Measurements from ENCODE around the gene GLMN. TPM values are rescaled to one million over a fixed set of nuclear protein-coding genes. Genes with fewer than 3 reads are reported as not detected.

GLMN gene
- total RNA-seq, 1 experiment from 2014 or later = 23.6 TPM

DNA sequence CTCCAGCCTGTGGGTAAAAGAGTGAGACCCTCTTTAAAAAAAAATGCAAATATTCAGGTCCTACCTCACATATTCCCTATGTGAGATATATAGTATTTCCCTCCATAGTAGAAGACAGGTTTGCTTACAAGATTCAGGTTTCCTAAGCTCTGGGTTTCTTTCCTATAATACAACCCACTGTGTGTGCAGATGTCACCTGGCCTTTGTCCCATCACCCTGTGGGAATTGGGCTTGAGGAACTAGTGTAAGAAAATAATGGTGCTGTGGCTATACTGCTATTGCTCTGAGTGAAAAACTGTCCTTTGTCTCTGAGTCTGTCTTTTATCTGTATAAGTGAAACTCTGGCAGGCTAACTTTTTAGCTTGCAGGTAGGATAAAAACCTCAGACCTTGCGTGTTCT lies 68.1 kb downstream of the GLMN start:
- H3K36me3 Mint-ChIP-seq (ENCODE audit: insufficient read depth in 1 of 3, low read depth in 3 of 3) = no peaks in the 10 kb centered on the region
- Histone ChIP-seq H3K4me2 (ENCODE audit: insufficient read depth, insufficient read length, low read length) (no peak overlapping the region), H4K20me1 (ENCODE audit: control insufficient read depth, insufficient read depth, insufficient read length) (no peaks in the 10 kb centered on the region), H3K56ac (ENCODE audit: insufficient read length, low read depth, low read length) (no peak overlapping the region), H3K18ac (ENCODE audit: insufficient read length, low read depth, low read length) (no peak overlapping the region), H3K9me3 (ENCODE audit: control insufficient read depth, low read depth, low read length) (no peaks in the 10 kb centered on the region), H4K5ac (ENCODE audit: insufficient read length, low read depth, low read length) (no peak overlapping the region), H2BK120ac (ENCODE audit: low read depth, low read length, poor library complexity, severe bottlenecking) (no peak overlapping the region), H2BK15ac (ENCODE audit: low read depth, low read length) (no peak overlapping the region), H4K91ac (ENCODE audit: insufficient read length, low read depth, low read length) (no peak overlapping the region), H4K8ac (replicated peaks; ENCODE audit: insufficient read length, low read depth, low read length) (no peak overlapping the region), H2BK20ac (ENCODE audit: low read depth, low read length, poor library complexity, severe bottlenecking) (no peak overlapping the region), H2AK5ac (ENCODE audit: insufficient read length, low read length) (no peak overlapping the region), H3K79me2 (ENCODE audit: insufficient read depth, low read length) (no peaks in the 10 kb centered on the region), H2AFZ (ENCODE audit: low read length) (no peak overlapping the region), H3K23me2 (ENCODE audit: insufficient read length, low read depth, low read length, poor library complexity, severe bottlenecking) (no peaks in the 10 kb centered on the region), H3K23ac (ENCODE audit: insufficient read length, low read depth, low read length) (no peak overlapping the region), H3K79me1 (ENCODE audit: insufficient read depth, low read depth, low read length, poor library complexity, severe bottlenecking) (no peaks in the 10 kb centered on the region), H3K27me3 (ENCODE audit: insufficient read depth, low read length) (no peaks in the 10 kb centered on the region), H2BK5ac (ENCODE audit: insufficient read length, low read length) (no peak overlapping the region), H3K9ac (ENCODE audit: extremely low read depth, insufficient read length, low read length) (no peak overlapping the region), H2BK12ac (ENCODE audit: insufficient read length, low read depth, low read length) (no peak overlapping the region), H3K4ac (ENCODE audit: low read depth, low read length) (no peak overlapping the region), H3K27ac (ENCODE audit: insufficient read length, low read depth, low read length) (no peak overlapping the region), H3T11ph (ENCODE audit: low read length) (no peak overlapping the region), H3K14ac (ENCODE audit: insufficient read depth, low read length) (no peak overlapping the region), H3K4me1 (ENCODE audit: insufficient read depth, low read length) (no peaks in the 10 kb centered on the region; the same call in 1 of the 2 replicates)
- H3K27ac Mint-ChIP-seq = no peak overlapping the region
- TF ChIP-seq, protein P1, sequence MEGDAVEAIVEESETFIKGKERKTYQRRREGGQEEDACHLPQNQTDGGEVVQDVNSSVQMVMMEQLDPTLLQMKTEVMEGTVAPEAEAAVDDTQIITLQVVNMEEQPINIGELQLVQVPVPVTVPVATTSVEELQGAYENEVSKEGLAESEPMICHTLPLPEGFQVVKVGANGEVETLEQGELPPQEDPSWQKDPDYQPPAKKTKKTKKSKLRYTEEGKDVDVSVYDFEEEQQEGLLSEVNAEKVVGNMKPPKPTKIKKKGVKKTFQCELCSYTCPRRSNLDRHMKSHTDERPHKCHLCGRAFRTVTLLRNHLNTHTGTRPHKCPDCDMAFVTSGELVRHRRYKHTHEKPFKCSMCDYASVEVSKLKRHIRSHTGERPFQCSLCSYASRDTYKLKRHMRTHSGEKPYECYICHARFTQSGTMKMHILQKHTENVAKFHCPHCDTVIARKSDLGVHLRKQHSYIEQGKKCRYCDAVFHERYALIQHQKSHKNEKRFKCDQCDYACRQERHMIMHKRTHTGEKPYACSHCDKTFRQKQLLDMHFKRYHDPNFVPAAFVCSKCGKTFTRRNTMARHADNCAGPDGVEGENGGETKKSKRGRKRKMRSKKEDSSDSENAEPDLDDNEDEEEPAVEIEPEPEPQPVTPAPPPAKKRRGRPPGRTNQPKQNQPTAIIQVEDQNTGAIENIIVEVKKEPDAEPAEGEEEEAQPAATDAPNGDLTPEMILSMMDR (conservative IDR thresholded peaks at IDR 0.05) = no peak
- no peaks in the 10 kb centered on the region for H3K4me1 Mint-ChIP-seq
- WGBS (ENCODE audit: extremely low coverage, insufficient read length, low lambda C conversion rate) = no CpG with 5 or more reads among the region's 1 CpG
- no peak for DNase-seq
- no peak overlapping the region for H3K4me3 Mint-ChIP-seq
- H3K9me3 Mint-ChIP-seq = no peaks in the 10 kb centered on the region
- H3K27me3 Mint-ChIP-seq (ENCODE audit: low read depth) = no peaks in the 10 kb centered on the region
